Measurements from ENCODE around the gene ANKRD29.
"Not testable (repeated sequence)": the region's sequence is repeated elsewhere in the genome, so short reads cannot be mapped to it uniquely, and the experiment has no call there.

Gene ANKRD29

DNA sequence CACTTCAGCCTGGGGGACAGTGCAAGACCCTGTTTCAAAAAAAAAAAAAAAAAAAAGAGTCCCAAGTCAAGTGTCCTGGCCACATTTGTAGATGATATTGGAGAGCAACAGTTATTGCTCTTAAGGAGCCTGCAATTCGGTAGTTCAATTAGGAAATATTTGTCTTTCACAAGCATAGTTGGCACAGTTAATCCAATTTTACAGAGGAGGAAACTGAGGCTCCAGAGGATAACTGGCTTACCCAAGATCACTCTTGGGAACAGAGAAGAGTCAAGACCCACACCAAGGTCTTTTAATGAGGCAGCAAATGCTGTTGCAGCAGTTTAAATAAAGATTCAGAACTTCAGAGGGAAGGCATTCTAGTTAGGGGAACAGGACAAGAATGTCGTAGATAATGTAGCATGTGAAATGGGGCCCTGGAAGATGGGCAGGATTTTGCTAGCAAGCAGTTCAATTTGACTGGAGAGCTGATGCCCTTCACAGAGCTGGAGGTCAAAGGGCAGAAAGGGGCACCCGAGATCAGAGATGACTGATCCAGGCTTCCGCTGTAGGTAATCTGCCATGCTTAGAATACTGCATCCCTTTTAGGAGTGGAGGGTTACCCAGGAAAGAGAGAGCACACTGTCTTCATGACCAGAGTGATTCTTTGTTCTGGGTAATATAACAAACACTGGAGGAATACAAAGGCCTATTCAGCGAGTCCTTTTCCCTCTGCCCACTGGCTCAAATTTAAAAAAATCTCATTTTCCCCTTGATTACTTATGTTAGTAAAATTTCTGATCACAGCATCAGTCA is 79.4 kb downstream of the ANKRD29 start:
- DNase-seq (ENCODE audit: low spot score): peak; percentile 83

- no peak for DNase-seq (ENCODE audit: low spot score)
Observed at GRCh38 chr18:23580677-23581367, 81.9 kb downstream of the ANKRD29 start.

GRCh38 chr18:23578891-23579653 is 83.6 kb downstream of the ANKRD29 start:
- no peak for DNase-seq (ENCODE audit: low spot score)

- DNase-seq (ENCODE audit: low spot score): no peak
Observed at GRCh38 chr18:23578067-23578701, 84.5 kb downstream of the ANKRD29 start.

GRCh38 chr18:23577521-23577920 is 85.2 kb downstream of the ANKRD29 start:
- not testable (repeated sequence) for DNase-seq (ENCODE audit: low spot score)

GRCh38 chr18:23575309-23575651 is 87.4 kb downstream of the ANKRD29 start:
- no peak for DNase-seq (ENCODE audit: low spot score)

DNA sequence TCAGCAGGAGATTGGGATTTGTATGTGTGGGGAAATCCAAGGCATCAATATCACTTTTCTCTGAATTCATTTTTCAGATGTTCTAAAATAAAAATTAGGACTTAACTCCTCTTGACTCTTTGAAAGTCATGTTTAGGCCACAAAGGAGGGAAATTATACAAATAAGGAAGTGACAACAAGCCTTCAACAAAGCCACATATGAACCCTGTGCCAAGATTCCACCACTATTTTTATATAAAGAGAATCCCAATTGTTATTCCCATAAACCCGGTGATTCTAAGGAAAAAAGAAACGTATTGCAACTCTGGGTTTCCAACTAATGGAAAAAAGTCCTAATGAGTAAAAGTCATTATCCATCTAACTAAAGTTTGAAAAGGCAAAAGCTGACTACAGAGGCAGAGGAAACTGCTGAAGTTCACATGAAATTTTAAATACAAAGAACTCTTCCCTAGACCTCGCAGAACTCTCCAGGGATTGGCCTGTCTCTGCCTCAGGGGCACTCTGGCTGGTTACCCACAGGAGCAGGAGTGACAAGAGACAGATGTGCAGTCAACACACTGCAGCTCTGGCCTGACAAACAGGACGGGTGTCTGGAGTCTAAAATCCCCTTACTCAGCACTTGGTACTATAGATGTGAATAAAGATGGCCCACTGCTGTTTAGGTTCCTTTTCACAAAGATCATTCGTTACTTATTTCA is 88.0 kb downstream of the ANKRD29 start:
- no peak for DNase-seq (ENCODE audit: low spot score)

DNA sequence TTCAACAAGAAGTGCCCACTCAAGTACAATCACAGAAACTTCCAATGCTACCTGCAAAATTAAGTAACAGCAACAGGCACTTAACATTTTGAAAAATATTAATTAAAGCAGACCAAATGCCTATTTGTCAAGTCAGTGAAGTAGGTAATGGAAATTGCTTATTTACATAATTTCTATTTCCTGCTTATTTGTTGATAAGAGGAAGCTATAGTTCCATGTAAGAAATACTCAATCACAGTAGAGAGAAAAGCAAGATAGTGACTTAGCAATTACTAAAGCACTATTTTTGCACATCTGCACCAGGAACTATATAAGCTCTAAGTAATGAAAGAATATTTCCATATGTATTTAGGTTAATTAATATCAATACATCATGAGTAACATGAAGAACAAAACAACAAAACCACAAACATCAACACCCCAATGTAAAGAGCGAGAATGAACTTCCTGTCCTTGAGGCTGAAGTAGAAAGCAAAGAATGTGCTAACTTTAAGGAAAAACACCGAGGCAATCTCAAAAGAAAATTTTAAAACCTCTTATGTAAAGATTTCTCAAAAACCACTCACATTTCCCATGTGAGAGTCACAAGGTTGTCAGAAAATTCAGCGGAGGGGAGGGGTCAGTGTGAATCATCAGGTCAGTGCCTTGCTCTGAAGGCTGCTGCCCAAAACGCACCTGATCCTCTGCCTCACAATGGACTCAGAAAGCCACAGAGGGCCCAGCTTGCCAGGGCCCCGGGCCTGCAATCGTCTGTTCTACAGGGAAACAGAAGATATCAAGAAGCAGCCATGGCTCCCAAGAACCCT is 88.9 kb downstream of the ANKRD29 start:
- DNase-seq (ENCODE audit: low spot score): no peak

GRCh38 chr18:23573020-23573419 is 89.7 kb downstream of the ANKRD29 start:
- DNase-seq (ENCODE audit: low spot score): no peak

DNA sequence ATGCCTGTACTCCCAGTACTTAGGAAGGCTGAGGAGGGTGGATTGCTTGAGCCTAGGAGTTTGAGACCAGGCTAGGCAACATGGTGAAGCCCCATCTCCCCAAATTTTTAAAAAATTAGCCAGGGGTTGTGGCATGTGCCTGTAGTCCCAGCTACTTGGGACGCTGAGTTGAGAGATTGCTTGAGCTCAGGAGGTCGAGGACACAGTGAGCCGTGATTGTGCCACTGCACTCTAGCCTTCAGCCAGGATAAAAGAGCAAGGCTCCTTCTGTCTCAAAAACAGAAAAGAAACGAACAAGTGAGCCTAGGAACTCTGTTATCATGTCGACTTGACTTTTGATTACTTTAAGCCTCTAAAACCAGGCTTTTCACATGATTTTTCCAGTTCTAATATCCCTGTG is 90.1 kb downstream of the ANKRD29 start:
- DNase-seq (ENCODE audit: low spot score): no peak

DNA sequence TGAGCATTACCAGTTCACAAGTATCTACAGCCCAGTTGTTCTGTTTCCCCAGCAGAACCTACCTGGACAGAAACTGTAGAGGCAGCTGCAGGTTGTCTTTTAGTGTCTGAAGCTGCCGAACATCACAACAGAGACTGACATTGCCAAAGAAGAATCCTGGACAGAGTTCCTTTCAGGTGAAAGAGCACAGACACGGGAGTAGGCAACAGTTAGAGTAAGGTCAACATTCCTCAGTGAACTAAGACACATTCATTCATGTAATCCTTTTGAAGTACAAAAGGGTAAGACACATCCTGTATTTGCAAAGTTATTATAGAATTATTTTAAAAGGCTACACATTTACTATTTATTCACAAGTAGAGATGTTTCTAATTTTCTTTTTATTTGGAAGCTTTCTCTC is 90.7 kb downstream of the ANKRD29 start:
- DNase-seq (ENCODE audit: low spot score): no peak

DNA sequence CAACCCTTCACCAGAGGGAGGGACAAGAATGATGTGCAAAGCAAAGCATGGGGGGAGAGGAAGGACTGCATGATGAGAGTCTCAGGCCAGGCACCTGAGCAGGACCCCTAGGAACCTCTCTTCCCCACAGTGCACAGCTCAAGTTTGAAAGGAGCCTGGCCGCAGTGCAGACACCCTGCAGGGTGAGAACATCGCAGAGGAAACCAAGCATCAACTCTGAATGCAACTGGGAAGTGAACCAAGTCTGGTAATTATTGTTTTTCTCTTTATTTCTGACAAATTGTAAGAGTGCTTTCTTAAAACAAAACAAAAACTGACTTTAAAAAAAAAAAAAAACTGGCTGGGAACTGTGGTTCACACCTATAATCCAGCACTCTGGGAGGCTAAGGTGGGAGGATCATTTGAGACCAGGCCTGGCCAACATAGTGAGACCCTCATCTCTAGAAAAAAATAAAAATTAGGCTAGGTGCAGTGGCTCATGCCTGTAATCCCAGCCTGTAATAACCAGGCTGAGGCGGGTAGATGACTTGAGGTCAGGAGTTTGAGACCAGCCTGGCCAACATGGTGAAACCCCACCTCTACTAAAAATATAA is 91.7 kb downstream of the ANKRD29 start:
- DNase-seq (ENCODE audit: low spot score): no peak

GRCh38 chr18:23569299-23570063 is 93.2 kb downstream of the ANKRD29 start:
- no peak for DNase-seq (ENCODE audit: low spot score)

DNA sequence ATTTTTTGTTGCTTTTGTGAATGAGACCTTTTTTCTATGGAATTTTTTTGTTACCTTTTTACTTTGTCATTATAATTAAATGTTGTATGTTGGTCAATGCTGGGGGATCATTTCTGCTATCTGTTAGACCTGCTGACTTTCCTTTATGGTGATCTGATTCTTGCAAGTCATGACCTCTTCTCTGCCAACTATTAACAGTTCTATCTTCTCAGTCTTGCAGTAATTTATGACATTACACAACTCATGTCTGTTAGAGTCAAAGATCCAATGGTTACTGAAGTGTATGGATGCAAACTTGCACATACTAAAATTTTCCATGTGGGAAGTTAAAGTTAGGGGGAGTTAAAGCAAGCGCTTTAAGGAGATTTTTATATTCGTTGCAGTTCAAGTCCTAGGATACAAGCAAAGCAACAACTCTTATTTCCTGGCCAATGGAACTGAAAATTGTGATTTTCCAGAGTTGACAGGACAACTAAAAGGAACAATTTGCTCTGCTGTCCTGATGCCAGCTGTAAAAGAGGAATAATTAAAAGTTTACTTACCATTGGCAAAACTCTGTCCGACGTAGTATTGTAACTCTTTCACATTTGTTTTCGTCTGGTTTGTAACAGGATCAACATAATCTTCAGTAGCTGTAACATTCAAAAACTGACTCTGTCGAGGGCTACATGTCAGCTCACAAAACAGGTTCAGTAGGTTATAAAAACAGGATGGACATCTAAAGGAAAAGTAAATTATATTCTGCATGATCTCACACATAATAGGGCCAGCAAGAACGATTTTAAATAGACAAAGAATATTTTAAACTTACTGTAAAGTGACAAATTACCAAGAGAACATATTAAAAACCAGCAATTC is 94.2 kb downstream of the ANKRD29 start:
- no peak for DNase-seq (ENCODE audit: low spot score)

DNA sequence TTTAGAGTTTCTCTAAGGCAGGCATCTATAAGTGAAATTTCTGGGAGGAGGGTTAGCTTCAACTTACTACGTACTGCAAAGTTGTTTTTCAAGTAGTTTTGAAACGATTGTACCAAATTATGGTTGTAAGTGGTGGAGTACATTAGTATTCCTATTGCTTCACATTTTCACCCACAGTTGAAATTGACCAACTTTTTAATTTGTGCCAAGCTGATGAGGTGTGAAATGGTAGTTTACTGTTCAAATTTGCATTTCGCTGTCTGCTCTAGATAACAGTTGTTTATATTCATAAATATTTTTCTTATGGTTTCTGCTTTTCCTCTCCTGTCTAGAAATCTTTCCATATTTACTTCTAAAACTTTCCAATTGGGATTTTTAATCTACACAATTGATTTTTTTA is 95.0 kb downstream of the ANKRD29 start:
- no peak for DNase-seq (ENCODE audit: low spot score)

DNA sequence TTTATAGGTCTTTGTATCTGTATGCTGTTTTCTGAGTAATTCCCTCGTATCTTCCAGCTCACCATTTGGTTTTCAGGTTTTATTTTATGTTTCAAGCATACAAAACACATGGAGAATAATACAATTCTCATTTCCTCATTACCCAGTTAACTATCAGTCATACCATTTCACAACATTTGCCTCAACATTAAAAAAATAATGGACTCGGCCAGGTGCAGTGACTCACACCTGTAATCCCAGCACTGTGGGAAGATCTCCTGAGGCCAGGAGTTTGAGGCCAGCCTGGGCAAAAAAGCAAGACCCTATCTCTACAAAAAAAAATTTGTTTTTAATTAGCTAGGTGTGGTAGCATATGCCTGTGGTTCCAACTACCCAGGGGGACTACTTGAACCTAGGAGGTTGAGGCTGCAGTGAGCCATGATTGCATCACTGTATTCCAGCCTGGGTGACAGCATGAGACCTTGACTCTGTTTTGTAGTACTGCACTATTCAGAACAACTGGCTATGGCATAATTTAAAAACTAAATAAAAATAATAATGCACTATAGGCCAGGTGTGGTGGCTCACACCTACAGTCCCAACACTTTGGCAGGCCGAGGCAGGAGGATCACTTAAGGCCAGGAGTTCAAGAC is 96.7 kb downstream of the ANKRD29 start:
- DNase-seq (ENCODE audit: low spot score): no peak

- no peak for DNase-seq (ENCODE audit: low spot score)
Observed at GRCh38 chr18:23563377-23564043, 99.2 kb downstream of the ANKRD29 start.

- peak; percentile 86 for DNase-seq (ENCODE audit: low spot score)
Observed at GRCh38 chr18:23560186-23560585, 102.5 kb downstream of the ANKRD29 start.
